HepG2 (cell line): ENCODE results near the gene NKD1. TPM values are rescaled to one million over a fixed set of nuclear protein-coding genes. Genes with fewer than 3 reads are reported as not detected.

Source experiments
- BCL6 ChIP-seq: IDR thresholded peaks from 2 replicates; pipeline ENCODE4 v1.6.1; 2016; ENCODE audit warnings: missing genetic modification reagents, missing compliant biosample characterization
- CEBPB ChIP-seq: IDR thresholded peaks from 2 replicates; pipeline ENCODE4 v1.6.1; 2011; ENCODE audit warnings: low read depth, low read length, improper control_type of control experiment, borderline replicate concordance
- GABPB1 ChIP-seq: IDR thresholded peaks from 2 replicates; pipeline ENCODE4 v1.6.1; 2016; ENCODE audit warnings: mild to moderate bottlenecking, missing genetic modification reagents, moderate library complexity, missing compliant biosample characterization
- PAWR ChIP-seq: sonication (generic); formaldehyde crosslinking; IDR thresholded peaks from 2 replicates; pipeline ENCODE4 v1.4.0; 2020; ENCODE audit warnings: missing genetic modification reagents, mild to moderate bottlenecking, borderline replicate concordance
- RARA ChIP-seq: IDR thresholded peaks from 2 replicates; pipeline ENCODE4 v1.6.1; 2016; ENCODE audit warnings: missing genetic modification reagents, missing compliant biosample characterization
- RNF2 ChIP-seq: fragments of 450-650 bp; conservative IDR thresholded peaks from 2 replicates; pipeline ENCODE4 v1.6.1; 2016; ENCODE audit warnings: low read depth
- TBX3 ChIP-seq: fragments of 450-650 bp; IDR thresholded peaks from 2 replicates; pipeline ENCODE4 v1.6.1; 2017; ENCODE audit warnings: antibody characterized with exemption, mild to moderate bottlenecking, inconsistent platforms, borderline replicate concordance
- ZBTB7A ChIP-seq: sonication (generic); formaldehyde crosslinking; IDR thresholded peaks from 2 replicates; pipeline ENCODE4 v1.8.0; 2022; ENCODE audit warnings: mild to moderate bottlenecking, missing genetic modification reagents
- ZFP41 ChIP-seq: sonication (generic); formaldehyde crosslinking; IDR thresholded peaks from 2 replicates; pipeline ENCODE4 v1.4.0; 2020; ENCODE audit warnings: mild to moderate bottlenecking, missing genetic modification reagents, borderline replicate concordance
- ZNF260 ChIP-seq: sonication (generic); formaldehyde crosslinking; IDR thresholded peaks from 2 replicates; pipeline ENCODE4 v1.4.0; 2020; ENCODE audit warnings: missing genetic modification reagents, low read depth, mild to moderate bottlenecking, borderline replicate concordance
- ZNF354B ChIP-seq: sonication (generic); formaldehyde crosslinking; IDR thresholded peaks from 2 replicates; pipeline ENCODE4 v1.8.0; 2022; ENCODE audit warnings: mild to moderate bottlenecking, missing genetic modification reagents
- ZNF431 ChIP-seq: sonication (generic); formaldehyde crosslinking; IDR thresholded peaks from 2 replicates; pipeline ENCODE4 v1.9.0; 2022; ENCODE audit warnings: missing genetic modification reagents, low read depth, mild to moderate bottlenecking, borderline replicate concordance
- ZNF773 ChIP-seq: sonication (generic); formaldehyde crosslinking; IDR thresholded peaks from 2 replicates; pipeline ENCODE4 v1.4.0; 2020; ENCODE audit warnings: missing genetic modification reagents, borderline replicate concordance
- polyA plus RNA-seq, 8 experiments: library from polyadenylated mRNA; depleted of rRNA in 3 of 8; stranded (reverse) in 7 of 8; unstranded in 1 of 8; fragments of >200 nt; fragmentation: Illumina TruSeq in 4 of 8; extraction: Trizol in 4 of 8; gene quantifications; 2 replicates each; pipeline versions ENCODE4 v1.2.1 to v1.2.3, GENCODE V29; 2011 to 2016; ENCODE audit warnings: low read depth in 4 of 8, missing spikeins in 1 of 8, mixed read lengths in 1 of 8; ENCODE audit not compliant: insufficient read depth in 1 of 8
- total RNA-seq, 5 experiments: library from RNA; depleted of rRNA; stranded (reverse); fragments of >200 nt; fragmentation: Illumina TruSeq; extraction: Trizol; gene quantifications; 2 replicates each; pipeline ENCODE4 v1.2.3, GENCODE V29; 2016; ENCODE audit warnings: low read depth in 1 of 5
- TF ChIP-seq, protein P1 (sequence below): sonication (generic); formaldehyde crosslinking; IDR thresholded peaks from 2 replicates; pipeline ENCODE4 v1.4.0; 2020; ENCODE audit warnings: missing genetic modification reagents, borderline replicate concordance
- TF ChIP-seq, protein P2 (sequence below): sonication (generic); formaldehyde crosslinking; IDR thresholded peaks from 2 replicates; pipeline ENCODE4 v1.8.1; 2023; ENCODE audit warnings: mild to moderate bottlenecking, inconsistent platforms, moderate library complexity, missing genetic modification reagents, borderline replicate concordance
- TF ChIP-seq, protein P3 (sequence below): sonication (generic); formaldehyde crosslinking; IDR thresholded peaks from 2 replicates; pipeline ENCODE4 v1.4.0; 2020; ENCODE audit warnings: mild to moderate bottlenecking, missing genetic modification reagents
- TF ChIP-seq, protein P4 (sequence below): sonication (generic); formaldehyde crosslinking; IDR thresholded peaks from 2 replicates; pipeline ENCODE4 v1.4.0; 2020; ENCODE audit warnings: mild to moderate bottlenecking, missing genetic modification reagents
- TF ChIP-seq, protein P5 (sequence below): sonication (generic); formaldehyde crosslinking; IDR thresholded peaks from 2 replicates; pipeline ENCODE4 v1.8.1; 2023; ENCODE audit warnings: mild to moderate bottlenecking, missing genetic modification reagents

The NKD1 gene
- total and polyA plus RNA-seq, 2 of the 13 experiments (the other 11 are each of a cell fraction or from before 2014, with no cell fraction given): 70.4 to 121 TPM

DNA sequence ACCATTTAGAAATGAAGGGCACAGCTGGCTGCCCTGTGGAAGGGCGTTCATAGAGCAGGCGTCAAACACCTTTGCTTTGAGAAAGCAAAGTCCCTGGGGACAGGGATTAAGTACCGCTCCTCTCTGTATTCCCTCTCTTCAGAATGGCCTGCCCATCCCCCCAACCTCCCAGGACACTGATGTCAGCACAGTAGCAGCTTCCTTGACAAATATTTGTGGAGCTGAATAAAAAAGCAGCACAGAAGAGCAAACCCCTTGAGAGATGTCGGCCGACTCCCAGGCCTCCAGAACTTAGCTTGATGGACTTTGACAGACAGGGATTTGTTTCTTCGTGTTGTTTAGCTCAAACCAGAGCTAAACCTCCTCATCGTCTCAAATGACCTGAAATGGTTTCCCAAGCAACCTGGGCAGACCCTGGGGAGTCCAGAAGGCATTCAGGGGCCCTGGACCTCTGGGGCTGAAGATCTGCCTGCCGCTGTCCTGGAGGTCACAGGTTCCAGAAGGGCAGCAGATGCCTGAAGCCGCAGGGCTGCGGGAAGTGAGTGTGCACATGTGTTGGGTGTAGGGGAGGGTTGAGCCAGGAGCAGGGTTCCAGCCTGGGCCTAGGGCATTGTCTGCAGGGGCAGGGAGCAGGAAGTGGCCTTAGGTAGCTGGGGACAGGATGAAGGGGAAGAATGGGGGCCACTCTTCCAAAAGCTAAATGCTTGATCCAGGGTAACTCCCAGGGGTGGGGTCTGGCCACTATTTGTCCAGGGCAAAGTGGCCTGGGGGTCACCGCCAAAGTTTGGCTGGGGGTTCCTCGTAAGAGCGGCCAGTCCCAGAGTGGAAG lies 42.3 kb upstream of the NKD1 start (continued):
- TF ChIP-seq, protein P1, sequence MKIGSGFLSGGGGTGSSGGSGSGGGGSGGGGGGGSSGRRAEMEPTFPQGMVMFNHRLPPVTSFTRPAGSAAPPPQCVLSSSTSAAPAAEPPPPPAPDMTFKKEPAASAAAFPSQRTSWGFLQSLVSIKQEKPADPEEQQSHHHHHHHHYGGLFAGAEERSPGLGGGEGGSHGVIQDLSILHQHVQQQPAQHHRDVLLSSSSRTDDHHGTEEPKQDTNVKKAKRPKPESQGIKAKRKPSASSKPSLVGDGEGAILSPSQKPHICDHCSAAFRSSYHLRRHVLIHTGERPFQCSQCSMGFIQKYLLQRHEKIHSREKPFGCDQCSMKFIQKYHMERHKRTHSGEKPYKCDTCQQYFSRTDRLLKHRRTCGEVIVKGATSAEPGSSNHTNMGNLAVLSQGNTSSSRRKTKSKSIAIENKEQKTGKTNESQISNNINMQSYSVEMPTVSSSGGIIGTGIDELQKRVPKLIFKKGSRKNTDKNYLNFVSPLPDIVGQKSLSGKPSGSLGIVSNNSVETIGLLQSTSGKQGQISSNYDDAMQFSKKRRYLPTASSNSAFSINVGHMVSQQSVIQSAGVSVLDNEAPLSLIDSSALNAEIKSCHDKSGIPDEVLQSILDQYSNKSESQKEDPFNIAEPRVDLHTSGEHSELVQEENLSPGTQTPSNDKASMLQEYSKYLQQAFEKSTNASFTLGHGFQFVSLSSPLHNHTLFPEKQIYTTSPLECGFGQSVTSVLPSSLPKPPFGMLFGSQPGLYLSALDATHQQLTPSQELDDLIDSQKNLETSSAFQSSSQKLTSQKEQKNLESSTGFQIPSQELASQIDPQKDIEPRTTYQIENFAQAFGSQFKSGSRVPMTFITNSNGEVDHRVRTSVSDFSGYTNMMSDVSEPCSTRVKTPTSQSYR (CRISPR knock-in tag): peak; percentile 96
- TF ChIP-seq, protein P2, sequence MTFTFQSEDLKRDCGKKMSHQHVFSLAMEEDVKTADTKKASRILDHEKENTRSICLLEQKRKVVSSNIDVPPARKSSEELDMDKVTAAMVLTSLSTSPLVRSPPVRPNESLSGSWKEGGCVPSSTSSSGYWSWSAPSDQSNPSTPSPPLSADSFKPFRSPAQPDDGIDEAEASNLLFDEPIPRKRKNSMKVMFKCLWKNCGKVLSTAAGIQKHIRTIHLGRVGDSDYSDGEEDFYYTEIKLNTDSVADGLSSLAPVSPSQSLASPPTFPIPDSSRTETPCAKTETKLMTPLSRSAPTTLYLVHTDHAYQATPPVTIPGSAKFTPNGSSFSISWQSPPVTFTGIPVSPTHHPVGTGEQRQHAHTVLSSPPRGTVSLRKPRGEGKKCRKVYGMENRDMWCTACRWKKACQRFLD (CRISPR knock-in tag): no peak; the same call in 1 of the 2 replicates
- TF ChIP-seq ZFP41 (CRISPR knock-in tag) (no peak), BCL6 (no peak; the same call in 1 of the 2 replicates), ZNF354B (CRISPR knock-in tag) (0 out of 2 replicates have a peak, but pooled peaks have one; percentile 27), ZNF431 (peak; percentile 54; the same call in 1 of the 2 replicates), PAWR (CRISPR knock-in tag) (no peak; the same call in 1 of the 2 replicates), ZBTB7A (CRISPR knock-in tag) (no peak; the same call in 1 of the 2 replicates), CEBPB (no peak), RNF2 (0 out of 2 replicates have a peak, but pooled peaks have one; percentile 53), TBX3 (no peak), ZNF773 (CRISPR knock-in tag) (no peak), ZNF260 (CRISPR knock-in tag) (no peak), GABPB1 (peak; percentile 50), RARA (CRISPR knock-in tag) (peak; percentile 38; the same call in 1 of the 2 replicates)
- TF ChIP-seq, protein P3, sequence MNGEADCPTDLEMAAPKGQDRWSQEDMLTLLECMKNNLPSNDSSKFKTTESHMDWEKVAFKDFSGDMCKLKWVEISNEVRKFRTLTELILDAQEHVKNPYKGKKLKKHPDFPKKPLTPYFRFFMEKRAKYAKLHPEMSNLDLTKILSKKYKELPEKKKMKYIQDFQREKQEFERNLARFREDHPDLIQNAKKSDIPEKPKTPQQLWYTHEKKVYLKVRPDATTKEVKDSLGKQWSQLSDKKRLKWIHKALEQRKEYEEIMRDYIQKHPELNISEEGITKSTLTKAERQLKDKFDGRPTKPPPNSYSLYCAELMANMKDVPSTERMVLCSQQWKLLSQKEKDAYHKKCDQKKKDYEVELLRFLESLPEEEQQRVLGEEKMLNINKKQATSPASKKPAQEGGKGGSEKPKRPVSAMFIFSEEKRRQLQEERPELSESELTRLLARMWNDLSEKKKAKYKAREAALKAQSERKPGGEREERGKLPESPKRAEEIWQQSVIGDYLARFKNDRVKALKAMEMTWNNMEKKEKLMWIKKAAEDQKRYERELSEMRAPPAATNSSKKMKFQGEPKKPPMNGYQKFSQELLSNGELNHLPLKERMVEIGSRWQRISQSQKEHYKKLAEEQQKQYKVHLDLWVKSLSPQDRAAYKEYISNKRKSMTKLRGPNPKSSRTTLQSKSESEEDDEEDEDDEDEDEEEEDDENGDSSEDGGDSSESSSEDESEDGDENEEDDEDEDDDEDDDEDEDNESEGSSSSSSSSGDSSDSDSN (CRISPR knock-in tag): peak; percentile 66; the same call in 1 of the 2 replicates
- TF ChIP-seq, protein P4, sequence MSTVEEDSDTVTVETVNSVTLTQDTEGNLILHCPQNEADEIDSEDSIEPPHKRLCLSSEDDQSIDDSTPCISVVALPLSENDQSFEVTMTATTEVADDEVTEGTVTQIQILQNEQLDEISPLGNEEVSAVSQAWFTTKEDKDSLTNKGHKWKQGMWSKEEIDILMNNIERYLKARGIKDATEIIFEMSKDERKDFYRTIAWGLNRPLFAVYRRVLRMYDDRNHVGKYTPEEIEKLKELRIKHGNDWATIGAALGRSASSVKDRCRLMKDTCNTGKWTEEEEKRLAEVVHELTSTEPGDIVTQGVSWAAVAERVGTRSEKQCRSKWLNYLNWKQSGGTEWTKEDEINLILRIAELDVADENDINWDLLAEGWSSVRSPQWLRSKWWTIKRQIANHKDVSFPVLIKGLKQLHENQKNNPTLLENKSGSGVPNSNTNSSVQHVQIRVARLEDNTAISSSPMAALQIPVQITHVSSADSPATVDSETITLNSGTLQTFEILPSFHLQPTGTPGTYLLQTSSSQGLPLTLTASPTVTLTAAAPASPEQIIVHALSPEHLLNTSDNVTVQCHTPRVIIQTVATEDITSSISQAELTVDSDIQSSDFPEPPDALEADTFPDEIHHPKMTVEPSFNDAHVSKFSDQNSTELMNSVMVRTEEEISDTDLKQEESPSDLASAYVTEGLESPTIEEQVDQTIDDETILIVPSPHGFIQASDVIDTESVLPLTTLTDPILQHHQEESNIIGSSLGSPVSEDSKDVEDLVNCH (CRISPR knock-in tag): no peak
- TF ChIP-seq, protein P5, sequence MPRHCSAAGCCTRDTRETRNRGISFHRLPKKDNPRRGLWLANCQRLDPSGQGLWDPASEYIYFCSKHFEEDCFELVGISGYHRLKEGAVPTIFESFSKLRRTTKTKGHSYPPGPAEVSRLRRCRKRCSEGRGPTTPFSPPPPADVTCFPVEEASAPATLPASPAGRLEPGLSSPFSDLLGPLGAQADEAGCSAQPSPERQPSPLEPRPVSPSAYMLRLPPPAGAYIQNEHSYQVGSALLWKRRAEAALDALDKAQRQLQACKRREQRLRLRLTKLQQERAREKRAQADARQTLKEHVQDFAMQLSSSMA (CRISPR knock-in tag): peak; percentile 70; the same call in 1 of the 2 replicates
